ENCODE data around the gene CFC1. TPM values are rescaled to one million over a fixed set of nuclear protein-coding genes. Genes with fewer than 3 reads are reported as not detected.
"Not testable (repeated sequence)": the region's sequence is repeated elsewhere in the genome, so short reads cannot be mapped to it uniquely, and the experiment has no call there.

CFC1 gene
- total and polyA plus RNA-seq, 2 of the 4 experiments (the other 2 are of a cell fraction), result not detected

DNA sequence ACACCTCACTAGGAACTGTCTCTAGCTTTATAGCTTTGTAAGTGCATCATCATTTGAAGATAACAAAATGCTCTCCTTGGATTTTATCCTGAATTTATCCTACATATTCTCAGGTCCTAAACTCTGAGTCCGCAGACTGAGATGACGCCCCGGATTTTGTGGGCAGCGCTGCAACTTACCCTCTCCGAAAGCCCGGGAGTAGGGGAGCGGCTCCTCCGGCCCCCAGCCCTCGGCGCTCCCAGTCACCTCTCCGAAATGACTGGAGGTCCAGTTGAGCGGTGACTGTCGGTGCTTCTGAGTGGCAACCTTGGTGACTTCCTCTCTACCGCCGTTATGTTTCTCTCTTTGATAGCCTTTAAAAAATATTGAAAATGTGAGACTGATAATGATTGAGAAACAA, 912 bp downstream of the CFC1 start:
- H2AK9ac ChIP-seq (replicated peaks; ENCODE audit: low read depth, low read length, poor library complexity); H2AK5ac ChIP-seq (ENCODE audit: low read depth, low read length); H3K4ac ChIP-seq (ENCODE audit: low read depth, low read length); BruUV-seq (replicated peaks); H2AFZ ChIP-seq (replicated peaks; ENCODE audit: low read length, poor library complexity); H3K4me2 ChIP-seq (ENCODE audit: low read depth, low read length); in situ Hi-C loops (cut with MboI; ENCODE audit: low sequenced_read_pairs); H4K5ac ChIP-seq (ENCODE audit: low read depth, low read length); CTCF ChIA-PET; H4K91ac ChIP-seq (ENCODE audit: insufficient read depth, low read depth, low read length); H3K4me3 ChIP-seq (ENCODE audit: insufficient read depth, low read depth, low read length); H2BK120ac ChIP-seq (ENCODE audit: low read depth, low read length); H3K56ac ChIP-seq (ENCODE audit: extremely low read depth, insufficient read depth, low read length); H2BK5ac ChIP-seq (ENCODE audit: low read depth, low read length, poor library complexity, severe bottlenecking); H3K9me3 ChIP-seq (ENCODE audit: control insufficient read depth, insufficient read depth, low read length); ATAC-seq (ENCODE audit: low read depth); H3K23ac ChIP-seq (ENCODE audit: low read depth, low read length); H3K9me1 ChIP-seq (ENCODE audit: insufficient read depth, low read length); H3K14ac ChIP-seq (replicated peaks; ENCODE audit: low read depth, low read length); H2BK20ac ChIP-seq (ENCODE audit: low read depth, low read length); H3K9ac ChIP-seq (ENCODE audit: low read depth, low read length); H3K27ac ChIP-seq (ENCODE audit: insufficient read depth, low read length); H3K18ac ChIP-seq (ENCODE audit: low read depth, low read length); H2BK15ac ChIP-seq (ENCODE audit: low read depth, low read length); intact Hi-C loops (cut with micrococcal nuclease); DNase-seq; H3K79me1 ChIP-seq (ENCODE audit: low read depth in 1 of 2, low read length in 2 of 2); H4K20me1 ChIP-seq (ENCODE audit: insufficient read depth, low read length); dilution Hi-C loops (cut with HindIII; ENCODE audit: low sequenced_read_pairs, unreplicated experiment); H3K36me3 ChIP-seq (ENCODE audit: control insufficient read depth, insufficient read depth, low read length); H4K8ac ChIP-seq (ENCODE audit: low read depth in 2 of 2, low read length in 2 of 2); H3K4me1 ChIP-seq (ENCODE audit: control insufficient read depth, insufficient read depth, low read length); POLR2A ChIA-PET (ENCODE audit: unreplicated experiment); H3K27me3 ChIP-seq (ENCODE audit: control insufficient read depth, insufficient read depth, low read length): not testable (repeated sequence)
- no CpG with 5 or more reads among the region's 15 CpGs for whole genome bisulfite sequencing, 2 experiments (ENCODE audit: extremely low coverage in 2 of 2, insufficient read length in 1 of 2)

DNA sequence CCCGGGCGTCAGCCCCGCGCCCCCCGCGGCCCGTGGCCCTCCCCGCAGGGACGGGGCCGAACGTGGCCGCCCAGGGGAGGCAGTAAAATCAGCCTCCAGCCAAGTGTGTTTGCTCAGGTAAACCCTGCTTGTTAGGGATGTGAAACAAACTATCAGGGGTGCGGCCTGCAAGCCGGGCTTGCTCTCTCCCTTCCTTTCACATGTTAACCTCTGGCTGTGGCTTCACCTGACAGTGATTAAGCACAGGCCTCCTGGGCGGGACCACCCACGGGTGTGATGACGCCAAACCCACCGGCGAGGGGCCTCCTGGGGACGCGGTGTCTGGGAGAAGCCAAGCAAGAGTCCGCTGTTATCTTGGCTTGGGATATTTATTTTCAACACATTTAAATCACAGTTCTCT, 1.4 kb downstream of the CFC1 start:
- H3K56ac ChIP-seq (ENCODE audit: extremely low read depth, insufficient read depth, low read length); POLR2A ChIA-PET (ENCODE audit: unreplicated experiment); in situ Hi-C loops (cut with MboI; ENCODE audit: low sequenced_read_pairs); ATAC-seq (ENCODE audit: low read depth); H3K79me1 ChIP-seq (ENCODE audit: low read depth in 1 of 2, low read length in 2 of 2); H3K36me3 ChIP-seq (ENCODE audit: control insufficient read depth, insufficient read depth, low read length); H2AK9ac ChIP-seq (replicated peaks; ENCODE audit: low read depth, low read length, poor library complexity); H4K8ac ChIP-seq (ENCODE audit: low read depth in 2 of 2, low read length in 2 of 2); BruUV-seq (replicated peaks); H3K23ac ChIP-seq (ENCODE audit: low read depth, low read length); H3K14ac ChIP-seq (replicated peaks; ENCODE audit: low read depth, low read length); H3K27me3 ChIP-seq (ENCODE audit: control insufficient read depth, insufficient read depth, low read length); H2BK15ac ChIP-seq (ENCODE audit: low read depth, low read length); intact Hi-C loops (cut with micrococcal nuclease); H3K9ac ChIP-seq (ENCODE audit: low read depth, low read length); H3K9me1 ChIP-seq (ENCODE audit: insufficient read depth, low read length); H2BK20ac ChIP-seq (ENCODE audit: low read depth, low read length); H3K9me3 ChIP-seq (ENCODE audit: control insufficient read depth, insufficient read depth, low read length); H3K4me2 ChIP-seq (ENCODE audit: low read depth, low read length); dilution Hi-C loops (cut with HindIII; ENCODE audit: low sequenced_read_pairs, unreplicated experiment); H2AK5ac ChIP-seq (ENCODE audit: low read depth, low read length); CTCF ChIA-PET; H3K18ac ChIP-seq (ENCODE audit: low read depth, low read length); H4K5ac ChIP-seq (ENCODE audit: low read depth, low read length); H2BK5ac ChIP-seq (ENCODE audit: low read depth, low read length, poor library complexity, severe bottlenecking); H2BK120ac ChIP-seq (ENCODE audit: low read depth, low read length); H2AFZ ChIP-seq (replicated peaks; ENCODE audit: low read length, poor library complexity); H3K4me1 ChIP-seq (ENCODE audit: control insufficient read depth, insufficient read depth, low read length); H3K4me3 ChIP-seq (ENCODE audit: insufficient read depth, low read depth, low read length); DNase-seq; H4K20me1 ChIP-seq (ENCODE audit: insufficient read depth, low read length); H3K27ac ChIP-seq (ENCODE audit: insufficient read depth, low read length); H4K91ac ChIP-seq (ENCODE audit: insufficient read depth, low read depth, low read length); H3K4ac ChIP-seq (ENCODE audit: low read depth, low read length): not testable (repeated sequence)
- no CpG with 5 or more reads among the region's 22 CpGs for WGBS, 2 experiments (ENCODE audit: extremely low coverage in 2 of 2, insufficient read length in 1 of 2)

All from IMR-90 (cell line).